Kidney (tissue), 14 donors: ENCODE results near the gene CYP20A1. TPM values are rescaled to one million over a fixed set of nuclear protein-coding genes. Genes with fewer than 3 reads are reported as not detected.
A peak's percentile ranks its signal among the peaks of the same experiment; 100 is the strongest.

Experiments
- DNase-seq, 5 donors: peaks; one replicate each; pipeline ENCODE4 v3.0.0-alpha.2; 2013 to 2020
- FAIRE-seq: peaks from 2 replicates; lab custom pipeline; 2012; peaks lifted over from hg19 to GRCh38; lab: Jason Lieb, UNC
- H3K27ac ChIP-seq, 2 donors: one replicate each; pipeline ENCODE4 v1.7.0; 2013; ENCODE audit warnings: low read depth in 2 of 2, low read length in 2 of 2, inconsistent platforms in 1 of 2
- H3K27me3 ChIP-seq: one replicate; pipeline ENCODE4 v1.7.1; 2013; ENCODE audit warnings: low read length, inconsistent platforms; ENCODE audit not compliant: control insufficient read depth, insufficient read depth
- H3K36me3 ChIP-seq, 3 donors: one replicate each; pipeline versions ENCODE4 v1.7.0 to v1.7.1; 2013; ENCODE audit warnings: low read length in 3 of 3, control low read depth in 1 of 3, inconsistent platforms in 1 of 3; ENCODE audit not compliant: insufficient read depth in 3 of 3, control insufficient read depth in 2 of 3
- H3K4me1 ChIP-seq, 3 donors: one replicate each; pipeline versions ENCODE4 v1.7.0 to v1.7.1; 2013; ENCODE audit warnings: low read length in 3 of 3, inconsistent platforms in 1 of 3, low read depth in 1 of 3; ENCODE audit not compliant: control insufficient read depth in 2 of 3, insufficient read depth in 2 of 3
- H3K4me3 ChIP-seq, 3 donors: one replicate each; pipeline versions ENCODE4 v1.7.0 to v1.8.1; 2013; ENCODE audit warnings: low read length in 3 of 3, control low read depth in 1 of 3, inconsistent platforms in 1 of 3
- H3K9ac ChIP-seq, 3 donors: one replicate each; pipeline versions ENCODE4 v1.7.0 to v1.7.1; 2013; ENCODE audit warnings: low read length in 3 of 3, control low read depth in 1 of 3, inconsistent platforms in 1 of 3
- H3K9me3 ChIP-seq, 3 donors: one replicate each; pipeline versions ENCODE4 v1.7.0 to v1.7.1; 2013; ENCODE audit warnings: low read length in 3 of 3, control low read depth in 1 of 3, inconsistent platforms in 1 of 3; ENCODE audit not compliant: control insufficient read depth in 2 of 3, insufficient read depth in 1 of 3
- intact Hi-C: fragments of 100-400 bp; cut with DNase I; formaldehyde crosslinking; loops from one replicate; pipeline ENCODE4 v1.11.1; 2022
- polyA plus RNA-seq: library from polyadenylated mRNA; stranded (reverse); fragments of 350-450 nt; fragmentation: Illumina TruSeq; extraction: RNeasy Lipid Tissue Mini Kit (QIAGEN cat#74804); gene quantifications from one replicate; pipeline ENCODE4 v1.2.3, GENCODE V29; 2014; ENCODE audit warnings: low read depth, low replicate concordance; ENCODE audit not compliant: insufficient read depth
- total RNA-seq: library from RNA; stranded (reverse); fragmentation: NEBNext Ultra II Directional; extraction: Animal tissue kit (Norgen Biotek cat#: 25700); gene quantifications from one replicate; pipeline ENCODE4 v1.2.1, GENCODE V29; 2021
- TF ChIP-seq, protein P1 (sequence below): IDR thresholded peaks from 3 replicates; pipeline ENCODE4 v1.5.1; 2012; ENCODE audit warnings: mild to moderate bottlenecking, moderate library complexity, borderline replicate concordance; ENCODE audit not compliant: insufficient read depth; ENCODE audit errors: extremely low read depth
- donor health status: control.
- donor health status: control.
- donor health status: control.
- donor health status: control.
- donor health status: control.
- donor health status: DM: yes; HTN: yes; CAD: no.
- donor health status: Normal renal cell carcinoma (clear cell type).

Gene CYP20A1
- total and polyA plus RNA-seq, 2 donors from 2014 or later, result 11.6 to 41.2 TPM

DNA sequence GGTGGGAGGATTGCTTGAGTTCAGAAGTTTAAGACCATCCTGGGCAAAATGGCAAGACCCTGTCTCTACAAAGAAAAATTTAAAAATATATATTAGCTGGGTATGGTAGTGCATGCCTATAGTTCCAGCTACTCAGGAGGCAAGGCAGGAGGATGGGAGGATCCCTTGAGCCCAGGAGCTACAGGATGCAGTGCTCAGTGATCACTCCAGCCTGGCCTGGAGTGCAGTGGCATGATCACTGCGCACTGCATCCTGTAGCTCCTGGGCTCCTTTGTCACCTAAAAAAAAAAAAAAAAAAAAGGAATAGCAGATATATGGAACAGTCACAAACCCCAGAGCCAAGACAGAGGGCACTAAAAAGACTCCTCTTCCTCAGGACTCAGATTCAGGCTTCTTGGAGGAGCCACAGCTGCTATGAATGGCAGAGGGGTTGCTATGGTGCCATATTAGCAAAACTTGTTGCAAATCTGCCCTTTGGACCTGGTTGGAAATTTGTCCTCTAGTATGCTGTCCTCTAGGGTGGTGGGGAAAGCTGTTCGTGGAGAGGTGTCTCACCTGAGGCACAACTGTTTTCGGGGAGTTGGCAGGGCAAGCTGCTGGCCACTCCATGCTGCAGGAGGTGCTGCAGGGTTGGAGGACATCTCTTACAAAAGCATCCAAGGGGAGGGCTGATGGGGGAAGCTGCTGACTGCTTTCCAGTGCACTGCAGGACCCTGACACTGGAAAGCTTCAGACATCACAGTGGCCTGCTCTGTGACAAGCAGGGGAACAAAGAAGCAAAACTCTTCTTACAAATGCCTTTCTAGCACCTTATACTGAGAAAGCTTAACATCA is 22.7 kb downstream of the CYP20A1 start:
- FAIRE-seq (no peak), DNase-seq (no peak)
- H3K4me1 ChIP-seq, result no peaks in the 10 kb centered on the region
- H3K9me3 ChIP-seq, result no peaks in the 10 kb centered on the region
- peaks cover 6 to 15% (median 7%) of the 10 kb centered on the region in 3 donors for H3K36me3 ChIP-seq
- TF ChIP-seq, protein P1, sequence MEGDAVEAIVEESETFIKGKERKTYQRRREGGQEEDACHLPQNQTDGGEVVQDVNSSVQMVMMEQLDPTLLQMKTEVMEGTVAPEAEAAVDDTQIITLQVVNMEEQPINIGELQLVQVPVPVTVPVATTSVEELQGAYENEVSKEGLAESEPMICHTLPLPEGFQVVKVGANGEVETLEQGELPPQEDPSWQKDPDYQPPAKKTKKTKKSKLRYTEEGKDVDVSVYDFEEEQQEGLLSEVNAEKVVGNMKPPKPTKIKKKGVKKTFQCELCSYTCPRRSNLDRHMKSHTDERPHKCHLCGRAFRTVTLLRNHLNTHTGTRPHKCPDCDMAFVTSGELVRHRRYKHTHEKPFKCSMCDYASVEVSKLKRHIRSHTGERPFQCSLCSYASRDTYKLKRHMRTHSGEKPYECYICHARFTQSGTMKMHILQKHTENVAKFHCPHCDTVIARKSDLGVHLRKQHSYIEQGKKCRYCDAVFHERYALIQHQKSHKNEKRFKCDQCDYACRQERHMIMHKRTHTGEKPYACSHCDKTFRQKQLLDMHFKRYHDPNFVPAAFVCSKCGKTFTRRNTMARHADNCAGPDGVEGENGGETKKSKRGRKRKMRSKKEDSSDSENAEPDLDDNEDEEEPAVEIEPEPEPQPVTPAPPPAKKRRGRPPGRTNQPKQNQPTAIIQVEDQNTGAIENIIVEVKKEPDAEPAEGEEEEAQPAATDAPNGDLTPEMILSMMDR, result no peak
- intact Hi-C loops, result no loop called here
- no peak overlapping the region for H3K4me3 ChIP-seq
- H3K27ac ChIP-seq, result no peak overlapping the region
- H3K9ac ChIP-seq, result no peak overlapping the region
- no peaks in the 10 kb centered on the region for H3K27me3 ChIP-seq

DNA sequence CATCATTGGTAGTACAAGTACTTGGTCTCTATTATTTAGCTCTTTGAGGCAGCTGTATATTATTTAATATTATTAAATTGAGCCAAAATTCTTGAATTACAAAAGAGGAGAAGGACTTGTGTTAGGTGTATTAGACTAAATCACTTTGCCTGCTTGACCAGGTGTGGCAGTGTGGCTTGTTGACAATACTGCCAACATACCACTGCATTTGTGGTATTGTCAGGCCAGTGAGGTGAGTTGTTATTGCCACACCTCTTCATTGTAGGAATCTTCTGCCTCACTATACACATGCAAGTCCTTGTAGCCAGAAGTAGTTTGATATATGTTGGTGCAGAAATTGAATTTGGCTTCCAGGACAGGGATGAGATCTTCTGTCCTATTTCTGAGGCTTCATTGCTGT is 40.5 kb downstream of the CYP20A1 start:
- no peaks in the 10 kb centered on the region for H3K4me1 ChIP-seq
- no peaks in the 10 kb centered on the region for H3K9me3 ChIP-seq
- no peak overlapping the region for H3K4me3 ChIP-seq
- H3K27me3 ChIP-seq, result no peaks in the 10 kb centered on the region
- intact Hi-C loops, result no loop called here
- FAIRE-seq (no peak), DNase-seq (no peak)
- H3K36me3 ChIP-seq, result peaks cover 4 to 22% (median 11%) of the 10 kb centered on the region in 3 donors
- H3K27ac ChIP-seq, result no peak overlapping the region
- no peak overlapping the region for H3K9ac ChIP-seq
- TF ChIP-seq, protein P1, result no peak

- Histone ChIP-seq H3K4me1 (no peaks in the 10 kb centered on the region), H3K4me3 (no peak overlapping the region), H3K36me3 (peaks cover 4 to 22% (median 11%) of the 10 kb centered on the region in 3 donors), H3K9ac (no peak overlapping the region), H3K9me3 (no peaks in the 10 kb centered on the region), H3K27me3 (no peaks in the 10 kb centered on the region), H3K27ac (no peak overlapping the region)
- FAIRE-seq, result peak; percentile 61
- TF ChIP-seq, protein P1, result no peak
- peak in 2 of 5 donors; percentile 69 to 90 for DNase-seq
- intact Hi-C loops, result no loop called here
Measured at GRCh38 chr2:203280428-203281064, 41.7 kb downstream of the CYP20A1 start.
